Suprapubic skin (tissue), 4 donors: ENCODE results near the gene STAB2.

Experiments used
- EP300 ChIP-seq: sonication (generic); formaldehyde crosslinking; IDR thresholded peaks from one replicate; pipeline ENCODE4 v1.6.1; 2017; ENCODE audit warnings: antibody characterized with exemption
- POLR2A ChIP-seq, 2 donors: fragments of 450-650 bp; IDR thresholded peaks; one replicate each; pipeline ENCODE4 v1.6.1; 2017; ENCODE audit warnings: antibody characterized with exemption in 2 of 2, mild to moderate bottlenecking in 2 of 2, moderate library complexity in 2 of 2
- POLR2AphosphoS5 ChIP-seq, 3 donors: sonication (generic); formaldehyde crosslinking; IDR thresholded peaks; one replicate each; pipeline ENCODE4 v1.6.1; 2017; ENCODE audit warnings: antibody characterized with exemption in 3 of 3
- TF ChIP-seq, protein P1 (sequence below), 2 donors: fragments of 200-600 bp in 1 of 2; fragments of 450-650 bp in 1 of 2; sonication (generic) in 1 of 2; IDR thresholded peaks; one replicate each; pipeline ENCODE4 v1.5.1; 2016 to 2019; ENCODE audit warnings: antibody characterized with exemption in 2 of 2, mild to moderate bottlenecking in 1 of 2, moderate library complexity in 1 of 2

DNA sequence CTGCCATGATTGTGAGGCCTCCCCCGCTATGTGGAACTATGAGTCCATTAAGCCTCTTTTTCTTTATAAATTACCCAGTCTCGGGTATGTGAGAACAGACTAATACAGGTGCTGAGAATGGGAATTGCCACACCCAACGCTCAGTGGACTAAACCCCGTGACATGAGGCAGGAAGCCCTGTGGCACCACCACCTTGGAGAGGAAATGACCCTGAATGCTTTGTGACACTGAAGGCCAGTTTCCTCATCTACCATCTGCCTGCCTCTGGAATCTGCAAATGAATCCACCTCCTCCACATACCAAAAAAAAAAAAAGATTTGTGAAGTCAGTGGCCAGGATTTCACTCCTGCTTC, 212.4 kb downstream of the STAB2 start:
- TF ChIP-seq EP300 (no peak), POLR2A (IDR thresholded peaks at IDR 0.05) (no peak), POLR2AphosphoS5 (IDR thresholded peaks at IDR 0.05) (no peak)
- TF ChIP-seq, protein P1, sequence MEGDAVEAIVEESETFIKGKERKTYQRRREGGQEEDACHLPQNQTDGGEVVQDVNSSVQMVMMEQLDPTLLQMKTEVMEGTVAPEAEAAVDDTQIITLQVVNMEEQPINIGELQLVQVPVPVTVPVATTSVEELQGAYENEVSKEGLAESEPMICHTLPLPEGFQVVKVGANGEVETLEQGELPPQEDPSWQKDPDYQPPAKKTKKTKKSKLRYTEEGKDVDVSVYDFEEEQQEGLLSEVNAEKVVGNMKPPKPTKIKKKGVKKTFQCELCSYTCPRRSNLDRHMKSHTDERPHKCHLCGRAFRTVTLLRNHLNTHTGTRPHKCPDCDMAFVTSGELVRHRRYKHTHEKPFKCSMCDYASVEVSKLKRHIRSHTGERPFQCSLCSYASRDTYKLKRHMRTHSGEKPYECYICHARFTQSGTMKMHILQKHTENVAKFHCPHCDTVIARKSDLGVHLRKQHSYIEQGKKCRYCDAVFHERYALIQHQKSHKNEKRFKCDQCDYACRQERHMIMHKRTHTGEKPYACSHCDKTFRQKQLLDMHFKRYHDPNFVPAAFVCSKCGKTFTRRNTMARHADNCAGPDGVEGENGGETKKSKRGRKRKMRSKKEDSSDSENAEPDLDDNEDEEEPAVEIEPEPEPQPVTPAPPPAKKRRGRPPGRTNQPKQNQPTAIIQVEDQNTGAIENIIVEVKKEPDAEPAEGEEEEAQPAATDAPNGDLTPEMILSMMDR (IDR thresholded peaks at IDR 0.05): no peak
